Measurements from ENCODE around the gene TBC1D9B. TPM values are rescaled to one million over a fixed set of nuclear protein-coding genes. Genes with fewer than 3 reads are reported as not detected.
A peak's percentile ranks its signal among the peaks of the same experiment; 100 is the strongest.
"Not testable (repeated sequence)": the region's sequence is repeated elsewhere in the genome, so short reads cannot be mapped to it uniquely, and the experiment has no call there.

TBC1D9B gene
- total RNA-seq, 3 donors from 2014 or later: 82.7 to 91.8 (median 88.6) TPM

DNA sequence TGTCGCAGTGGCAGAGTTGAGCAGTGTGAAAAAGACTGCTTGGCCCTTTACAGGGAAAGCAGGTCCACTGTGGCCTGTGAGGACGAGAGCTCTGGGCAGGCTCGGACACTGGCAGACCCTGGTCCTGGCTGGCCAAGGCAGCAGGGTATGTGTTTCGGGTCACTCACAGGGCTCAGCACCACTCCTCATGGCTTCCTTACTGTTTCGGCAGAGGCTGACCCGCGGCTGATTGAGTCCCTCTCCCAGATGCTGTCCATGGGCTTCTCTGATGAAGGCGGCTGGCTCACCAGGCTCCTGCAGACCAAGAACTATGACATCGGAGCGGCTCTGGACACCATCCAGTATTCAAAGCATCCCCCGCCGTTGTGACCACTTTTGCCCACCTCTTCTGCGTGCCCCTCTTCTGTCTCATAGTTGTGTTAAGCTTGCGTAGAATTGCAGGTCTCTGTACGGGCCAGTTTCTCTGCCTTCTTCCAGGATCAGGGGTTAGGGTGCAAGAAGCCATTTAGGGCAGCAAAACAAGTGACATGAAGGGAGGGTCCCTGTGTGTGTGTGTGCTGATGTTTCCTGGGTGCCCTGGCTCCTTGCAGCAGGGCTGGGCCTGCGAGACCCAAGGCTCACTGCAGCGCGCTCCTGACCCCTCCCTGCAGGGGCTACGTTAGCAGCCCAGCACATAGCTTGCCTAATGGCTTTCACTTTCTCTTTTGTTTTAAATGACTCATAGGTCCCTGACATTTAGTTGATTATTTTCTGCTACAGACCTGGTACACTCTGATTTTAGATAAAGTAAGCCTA lies 71.3 kb downstream of the TBC1D9B start:
- Mint-ChIP-seq H3K4me1 (ENCODE audit: low read depth) (peaks cover 21% of the 10 kb centered on the region), H3K9me3 (no peaks in the 10 kb centered on the region), H3K4me3 (no peak overlapping the region), H3K27me3 (ENCODE audit: low read depth) (no peaks in the 10 kb centered on the region), H3K36me3 (ENCODE audit: insufficient read depth) (peaks cover 32% of the 10 kb centered on the region)
- DNase-seq (peak; percentile 48), ATAC-seq (peak; percentile 98 to 99)

DNA sequence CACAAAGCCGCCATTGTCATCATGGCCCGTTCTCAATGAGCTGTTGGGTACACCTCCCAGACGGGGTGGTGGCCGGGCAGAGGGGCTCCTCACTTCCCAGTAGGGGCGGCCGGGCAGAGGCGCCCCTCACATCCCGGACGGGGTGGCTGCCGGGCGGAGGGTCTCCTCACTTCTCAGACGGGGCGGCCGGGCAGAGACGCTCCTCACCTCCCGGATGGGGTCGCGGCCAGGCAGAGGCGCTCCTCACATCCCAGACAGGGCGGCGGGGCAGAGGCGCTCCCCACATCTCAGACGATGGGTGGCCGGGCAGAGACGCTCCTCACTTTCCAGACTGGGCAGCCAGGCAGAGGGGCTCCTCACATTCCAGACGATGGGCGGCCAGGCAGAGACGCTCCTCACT lies 72.8 kb downstream of the TBC1D9B start:
- DNase-seq; H3K9me3 Mint-ChIP-seq; H3K4me3 Mint-ChIP-seq; ATAC-seq; H3K27me3 Mint-ChIP-seq (ENCODE audit: low read depth): not testable (repeated sequence)
- Mint-ChIP-seq H3K4me1 (ENCODE audit: low read depth) (peaks cover 21% of the 10 kb centered on the region), H3K36me3 (ENCODE audit: insufficient read depth) (peaks cover 37% of the 10 kb centered on the region)

DNA sequence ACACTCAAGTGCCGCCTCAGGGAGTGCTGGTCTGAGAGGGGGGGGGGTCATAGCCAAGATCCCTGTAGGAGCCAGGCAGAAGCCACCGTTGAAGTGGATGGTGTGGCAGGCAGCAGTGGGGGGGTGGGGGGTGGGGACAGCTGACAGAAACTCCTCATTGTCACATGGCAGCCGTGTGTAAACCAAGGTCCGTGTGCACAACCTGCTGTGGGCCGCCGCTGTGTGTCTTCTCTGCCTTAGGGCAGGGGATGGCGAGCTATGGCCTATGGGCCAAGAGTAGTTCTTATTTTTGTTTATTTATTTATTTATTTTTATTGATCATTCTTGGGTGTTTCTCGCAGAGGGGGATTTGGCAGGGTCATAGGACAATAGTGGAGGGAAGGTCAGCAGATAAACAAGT lies 73.6 kb downstream of the TBC1D9B start:
- Mint-ChIP-seq H3K4me1 (ENCODE audit: low read depth) (peaks cover 21% of the 10 kb centered on the region), H3K36me3 (ENCODE audit: insufficient read depth) (peaks cover 44% of the 10 kb centered on the region), H3K9me3 (no peaks in the 10 kb centered on the region), H3K4me3 (no peak overlapping the region), H3K27me3 (ENCODE audit: low read depth) (no peaks in the 10 kb centered on the region)
- ATAC-seq: no peak
- DNase-seq: no peak

DNA sequence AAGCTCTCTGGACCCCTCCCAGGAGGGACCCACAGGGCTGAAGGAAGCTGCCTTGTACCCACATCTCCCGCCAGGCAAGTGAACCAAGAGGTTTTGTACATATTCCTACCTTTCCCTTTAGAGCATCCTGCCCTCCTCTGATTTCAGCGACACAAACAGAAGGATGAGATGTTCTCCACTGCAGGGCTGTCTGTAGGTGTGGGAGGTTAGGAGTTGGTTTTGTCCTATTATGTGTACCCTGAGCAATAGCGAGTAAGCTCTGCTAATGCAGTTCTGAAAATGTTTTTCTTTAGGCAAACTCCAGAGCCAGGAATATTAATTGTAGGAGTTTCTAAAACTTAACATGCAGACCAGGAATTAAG lies 74.0 kb downstream of the TBC1D9B start:
- peaks cover 22% of the 10 kb centered on the region for H3K4me1 Mint-ChIP-seq (ENCODE audit: low read depth)
- peaks cover 46% of the 10 kb centered on the region for H3K36me3 Mint-ChIP-seq (ENCODE audit: insufficient read depth)
- no peak for DNase-seq
- no peaks in the 10 kb centered on the region for H3K9me3 Mint-ChIP-seq
- no peaks in the 10 kb centered on the region for H3K27me3 Mint-ChIP-seq (ENCODE audit: low read depth)
- ATAC-seq: no peak
- H3K4me3 Mint-ChIP-seq: no peak overlapping the region

DNA sequence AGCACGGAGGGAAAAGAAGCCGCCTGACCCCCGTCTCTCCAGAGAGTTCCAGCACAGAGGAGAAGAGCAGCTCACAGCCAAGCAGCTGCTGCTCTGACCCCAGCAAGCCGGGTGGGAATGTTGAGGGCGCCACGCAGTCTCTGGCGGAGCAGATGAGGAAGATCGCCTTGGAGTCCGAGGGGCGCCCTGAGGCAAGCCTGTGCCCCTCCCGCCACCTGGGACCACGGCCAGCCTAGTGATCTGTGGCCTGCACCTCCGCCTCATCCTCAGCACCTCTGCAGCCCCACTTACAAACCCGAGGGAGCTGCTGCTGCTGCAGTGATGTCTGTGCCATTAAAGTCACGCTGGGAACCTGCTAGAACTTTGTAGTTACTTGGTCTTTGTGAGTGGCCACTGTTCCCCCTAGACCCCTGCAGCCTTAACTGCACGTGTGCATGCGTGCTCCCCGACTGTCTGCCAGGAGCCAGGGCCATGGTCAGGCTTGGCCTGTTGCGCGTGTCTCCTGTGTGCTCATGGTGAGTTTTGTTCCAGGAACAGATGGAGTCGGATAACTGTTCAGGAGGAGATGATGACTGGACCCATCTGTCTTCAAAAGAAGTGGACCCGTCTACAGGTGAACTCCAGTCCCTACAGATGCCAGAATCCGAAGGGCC lies 74.5 kb downstream of the TBC1D9B start:
- no peak for DNase-seq
- peaks cover 24% of the 10 kb centered on the region for H3K4me1 Mint-ChIP-seq (ENCODE audit: low read depth)
- no peak for ATAC-seq
- no peak overlapping the region for H3K4me3 Mint-ChIP-seq
- H3K27me3 Mint-ChIP-seq (ENCODE audit: low read depth): no peaks in the 10 kb centered on the region
- H3K9me3 Mint-ChIP-seq: no peaks in the 10 kb centered on the region
- H3K36me3 Mint-ChIP-seq (ENCODE audit: insufficient read depth): peaks cover 49% of the 10 kb centered on the region

DNA sequence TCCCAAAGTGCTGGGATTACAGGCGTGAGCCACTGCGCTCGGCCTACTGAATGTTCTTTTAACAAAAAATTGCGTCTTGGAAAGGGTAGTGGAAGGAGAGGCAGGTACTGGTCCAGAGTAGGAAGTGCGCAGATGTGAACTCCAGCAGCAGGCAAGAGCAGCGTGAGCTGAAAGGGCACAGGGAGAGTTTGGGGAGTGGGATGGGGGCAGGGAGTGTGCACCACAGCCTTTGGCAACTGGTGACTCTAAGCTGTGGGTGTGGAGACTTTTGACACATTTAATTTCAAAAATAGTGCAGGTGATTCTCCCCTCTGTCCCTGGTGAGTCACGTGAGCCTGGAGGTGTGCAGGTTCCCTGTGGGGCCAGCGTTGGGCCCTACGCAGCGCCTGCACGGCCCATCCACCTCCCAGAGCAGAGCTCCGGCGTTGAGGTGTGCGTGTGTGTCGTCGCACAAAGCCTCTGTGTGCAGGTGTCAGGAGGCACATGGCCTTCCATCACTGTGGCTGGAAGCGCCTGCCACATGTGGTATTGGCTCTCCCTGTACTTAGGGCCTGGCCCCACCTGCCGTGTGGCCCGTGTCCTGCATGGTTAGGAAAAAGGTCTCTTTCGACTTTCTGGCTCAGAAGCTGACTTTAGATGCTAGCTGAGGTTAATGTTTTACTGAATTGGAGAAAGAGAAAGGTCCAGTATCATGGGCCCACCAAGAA lies 75.5 kb downstream of the TBC1D9B start:
- H3K4me1 Mint-ChIP-seq (ENCODE audit: low read depth): peaks cover 28% of the 10 kb centered on the region
- no peaks in the 10 kb centered on the region for H3K27me3 Mint-ChIP-seq (ENCODE audit: low read depth)
- peaks cover 58% of the 10 kb centered on the region for H3K36me3 Mint-ChIP-seq (ENCODE audit: insufficient read depth)
- no peak overlapping the region for H3K4me3 Mint-ChIP-seq
- no peak for DNase-seq
- H3K9me3 Mint-ChIP-seq: no peaks in the 10 kb centered on the region
- no peak for ATAC-seq

DNA sequence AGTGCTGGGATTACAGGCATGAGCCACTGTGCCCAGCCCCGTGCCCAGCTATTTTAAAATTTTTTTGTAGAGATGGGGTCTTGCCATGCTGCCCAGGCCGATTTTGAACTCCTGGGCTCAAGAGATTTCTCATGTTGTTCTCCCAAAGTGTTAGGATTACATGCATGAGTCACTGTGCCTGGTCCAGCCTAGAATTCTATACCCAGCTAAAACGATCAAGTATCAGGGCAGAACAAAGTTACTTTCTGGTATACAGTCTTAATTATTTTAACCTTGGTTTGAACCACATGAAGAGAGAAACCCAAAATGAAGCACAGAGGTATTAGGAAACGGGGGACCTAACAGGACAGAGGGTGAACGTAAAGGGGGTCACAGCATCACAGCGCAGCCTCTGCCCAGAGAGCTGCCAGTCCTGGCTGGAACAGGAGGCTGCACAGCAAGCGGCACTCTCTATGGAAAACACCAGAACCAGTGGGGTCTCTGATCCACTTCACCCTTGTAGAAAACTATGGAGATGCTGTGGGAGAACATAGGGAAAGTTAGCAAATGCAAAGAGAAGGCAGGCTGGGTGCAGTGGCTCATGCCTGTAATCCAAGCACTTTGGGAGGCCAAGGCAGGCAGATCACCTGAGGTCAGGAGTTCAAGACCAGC lies 76.8 kb downstream of the TBC1D9B start:
- H3K4me3 Mint-ChIP-seq: no peak overlapping the region
- ATAC-seq: no peak

DNA sequence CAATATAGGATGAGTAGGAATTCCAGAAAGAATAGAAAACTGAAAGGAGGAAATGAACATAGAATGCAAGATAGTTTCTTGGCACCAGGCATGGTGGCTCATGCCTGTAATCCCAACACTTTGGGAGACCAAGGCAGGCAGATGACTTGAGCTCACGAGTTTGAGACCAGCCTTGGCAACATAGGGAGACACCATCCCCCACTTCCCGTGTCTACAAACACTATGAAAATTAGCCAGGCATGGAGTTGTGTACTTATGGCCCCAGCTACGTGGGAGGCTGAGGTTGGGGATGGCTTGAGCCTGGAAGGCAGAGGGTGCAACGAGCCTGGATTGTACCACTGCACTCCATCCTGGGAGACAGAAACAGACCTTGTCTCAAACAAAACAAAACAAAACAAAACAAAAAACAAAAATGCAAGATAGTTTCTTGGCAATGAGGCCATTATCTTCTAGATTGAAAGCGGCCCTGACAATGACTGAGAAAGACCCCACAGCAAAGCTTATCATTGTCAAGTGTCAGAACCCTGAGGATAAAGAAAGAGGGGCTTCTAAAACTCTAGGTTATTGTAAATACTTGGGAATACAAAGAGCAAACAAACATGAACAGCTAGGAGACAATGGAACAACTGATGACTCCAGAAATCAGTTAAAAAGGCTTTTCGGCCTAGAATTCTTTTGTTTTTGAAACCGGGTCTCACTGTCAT lies 77.8 kb downstream of the TBC1D9B start:
- H3K9me3 Mint-ChIP-seq: no peaks in the 10 kb centered on the region
- peaks cover 54% of the 10 kb centered on the region for H3K36me3 Mint-ChIP-seq (ENCODE audit: insufficient read depth)
- no peak for DNase-seq
- no peak for ATAC-seq
- H3K4me1 Mint-ChIP-seq (ENCODE audit: low read depth): peaks cover 13% of the 10 kb centered on the region
- H3K27me3 Mint-ChIP-seq (ENCODE audit: low read depth): no peaks in the 10 kb centered on the region
- no peak overlapping the region for H3K4me3 Mint-ChIP-seq

More for the DNA sequence above, 76.8 kb downstream of the TBC1D9B start:
- Mint-ChIP-seq H3K4me1 (ENCODE audit: low read depth) (peaks cover 19% of the 10 kb centered on the region), H3K9me3 (no peaks in the 10 kb centered on the region), H3K36me3 (ENCODE audit: insufficient read depth) (peaks cover 52% of the 10 kb centered on the region), H3K27me3 (ENCODE audit: low read depth) (no peaks in the 10 kb centered on the region)
- DNase-seq: no peak

DNA sequence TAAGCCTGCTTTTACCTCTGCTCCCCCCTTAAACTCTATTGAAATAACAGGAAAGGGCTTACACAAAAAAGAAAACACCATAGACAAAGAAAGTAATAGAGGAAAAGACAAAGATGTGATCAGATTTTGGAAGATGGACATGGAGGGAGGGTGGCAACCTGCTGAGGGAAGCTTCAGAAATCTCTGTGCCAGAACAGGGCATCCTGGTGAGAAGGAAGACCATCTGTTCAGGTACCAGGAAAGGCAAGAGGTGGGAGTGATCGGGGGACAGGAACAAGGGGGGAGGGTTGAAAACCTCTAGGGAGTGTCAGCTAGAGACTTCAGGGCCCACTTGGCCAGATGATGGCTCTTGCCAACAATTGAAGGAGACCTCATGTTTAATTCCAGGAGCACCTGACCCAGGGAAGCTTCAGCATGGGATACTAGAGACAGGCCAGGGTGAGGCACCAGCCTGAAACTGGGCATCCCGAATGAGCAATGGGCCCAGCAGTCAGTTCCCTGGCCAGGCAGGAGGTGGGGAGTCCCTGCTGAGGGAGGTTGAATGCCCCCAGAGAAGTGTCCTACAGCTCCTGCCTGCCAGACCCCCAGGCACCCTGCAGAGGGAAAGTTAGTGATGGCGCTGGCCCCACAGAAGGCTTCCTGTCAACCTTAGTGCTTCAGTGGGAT lies 78.8 kb downstream of the TBC1D9B start:
- H3K27me3 Mint-ChIP-seq (ENCODE audit: low read depth): no peaks in the 10 kb centered on the region
- DNase-seq (no peak), ATAC-seq (no peak)
- peaks cover 20% of the 10 kb centered on the region for H3K4me1 Mint-ChIP-seq (ENCODE audit: low read depth)
- H3K9me3 Mint-ChIP-seq: no peaks in the 10 kb centered on the region
- H3K36me3 Mint-ChIP-seq (ENCODE audit: insufficient read depth): peaks cover 61% of the 10 kb centered on the region
- no peak overlapping the region for H3K4me3 Mint-ChIP-seq

DNA sequence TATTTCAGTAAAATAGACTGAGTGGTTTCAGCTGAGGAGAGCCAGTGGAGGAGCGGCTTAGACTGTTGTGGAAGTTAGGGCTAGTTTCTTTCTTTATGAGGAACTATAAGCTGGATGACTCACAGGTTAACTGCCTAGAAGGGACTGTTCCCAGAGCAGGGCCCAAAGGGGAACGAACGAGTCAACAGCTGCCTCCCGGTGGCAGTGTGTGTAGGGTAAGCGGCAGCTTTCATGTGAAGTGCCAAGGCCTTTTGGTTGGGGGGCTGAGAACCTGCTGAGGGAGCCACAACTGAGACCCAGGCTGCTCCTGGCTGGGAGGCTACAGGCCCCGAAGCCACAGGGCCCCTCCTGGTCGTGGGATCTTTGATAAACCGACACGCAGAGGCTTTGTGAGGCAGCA lies 80.0 kb downstream of the TBC1D9B start:
- peaks cover 28% of the 10 kb centered on the region for H3K4me1 Mint-ChIP-seq (ENCODE audit: low read depth)
- peak; percentile 44 for DNase-seq
- H3K4me3 Mint-ChIP-seq: no peak overlapping the region
- H3K27me3 Mint-ChIP-seq (ENCODE audit: low read depth): no peaks in the 10 kb centered on the region
- peaks cover 50% of the 10 kb centered on the region for H3K36me3 Mint-ChIP-seq (ENCODE audit: insufficient read depth)
- H3K9me3 Mint-ChIP-seq: no peaks in the 10 kb centered on the region
- peak; percentile 98 for ATAC-seq

DNA sequence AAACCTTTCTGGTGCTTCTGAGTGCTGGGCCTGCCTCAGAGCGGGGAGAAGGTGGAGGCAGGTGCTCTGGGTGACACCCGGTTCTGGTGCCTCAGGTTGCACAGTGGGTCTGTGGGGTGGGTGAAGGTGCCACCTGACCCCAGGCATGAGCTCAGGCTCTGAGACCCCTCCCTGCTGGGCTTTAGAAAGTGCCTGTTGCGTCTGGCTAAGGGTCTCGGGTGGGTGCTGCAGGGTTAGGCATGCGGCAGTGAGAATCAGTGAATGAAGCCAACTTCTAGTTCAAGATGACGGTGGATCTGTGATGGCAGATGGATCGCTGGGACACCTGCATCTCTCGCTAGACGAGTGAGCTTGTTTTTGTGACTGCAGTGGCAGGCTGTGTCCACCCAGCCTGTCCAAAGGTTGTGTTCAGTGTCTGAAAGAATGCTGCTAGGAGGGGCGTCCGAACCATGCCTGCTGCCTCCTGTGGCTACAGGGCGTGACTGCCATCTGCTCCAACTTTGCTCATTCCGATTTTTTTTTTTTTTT lies 82.0 kb downstream of the TBC1D9B start:
- Mint-ChIP-seq H3K4me3 (no peak overlapping the region), H3K36me3 (ENCODE audit: insufficient read depth) (peaks cover 46% of the 10 kb centered on the region), H3K9me3 (no peaks in the 10 kb centered on the region), H3K4me1 (ENCODE audit: low read depth) (peaks cover 39% of the 10 kb centered on the region), H3K27me3 (ENCODE audit: low read depth) (no peaks in the 10 kb centered on the region)
- ATAC-seq (no peak), DNase-seq (no peak)

DNA sequence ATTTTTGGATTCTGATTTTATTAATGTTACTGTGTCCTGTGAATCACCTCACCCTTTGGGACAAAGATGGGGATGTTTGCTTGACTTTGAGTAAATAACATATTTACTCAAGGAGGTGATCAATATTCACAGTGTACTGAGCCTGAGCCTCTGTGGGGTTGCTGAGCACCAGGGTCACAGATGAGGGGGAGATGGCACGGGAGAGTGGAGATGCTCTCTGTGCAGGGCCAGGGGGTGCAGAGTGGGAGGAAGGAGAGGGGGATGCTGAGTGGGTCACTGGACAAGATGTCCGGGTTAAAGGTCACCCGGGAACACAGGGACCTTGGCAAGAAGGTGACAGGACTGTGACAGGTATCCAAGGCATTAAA lies 83.0 kb downstream of the TBC1D9B start:
- no peaks in the 10 kb centered on the region for H3K9me3 Mint-ChIP-seq
- H3K4me3 Mint-ChIP-seq: no peak overlapping the region
- H3K36me3 Mint-ChIP-seq (ENCODE audit: insufficient read depth): peaks cover 42% of the 10 kb centered on the region
- H3K4me1 Mint-ChIP-seq (ENCODE audit: low read depth): peaks cover 45% of the 10 kb centered on the region
- H3K27me3 Mint-ChIP-seq (ENCODE audit: low read depth): no peaks in the 10 kb centered on the region
- DNase-seq: no peak
- ATAC-seq: no peak

DNA sequence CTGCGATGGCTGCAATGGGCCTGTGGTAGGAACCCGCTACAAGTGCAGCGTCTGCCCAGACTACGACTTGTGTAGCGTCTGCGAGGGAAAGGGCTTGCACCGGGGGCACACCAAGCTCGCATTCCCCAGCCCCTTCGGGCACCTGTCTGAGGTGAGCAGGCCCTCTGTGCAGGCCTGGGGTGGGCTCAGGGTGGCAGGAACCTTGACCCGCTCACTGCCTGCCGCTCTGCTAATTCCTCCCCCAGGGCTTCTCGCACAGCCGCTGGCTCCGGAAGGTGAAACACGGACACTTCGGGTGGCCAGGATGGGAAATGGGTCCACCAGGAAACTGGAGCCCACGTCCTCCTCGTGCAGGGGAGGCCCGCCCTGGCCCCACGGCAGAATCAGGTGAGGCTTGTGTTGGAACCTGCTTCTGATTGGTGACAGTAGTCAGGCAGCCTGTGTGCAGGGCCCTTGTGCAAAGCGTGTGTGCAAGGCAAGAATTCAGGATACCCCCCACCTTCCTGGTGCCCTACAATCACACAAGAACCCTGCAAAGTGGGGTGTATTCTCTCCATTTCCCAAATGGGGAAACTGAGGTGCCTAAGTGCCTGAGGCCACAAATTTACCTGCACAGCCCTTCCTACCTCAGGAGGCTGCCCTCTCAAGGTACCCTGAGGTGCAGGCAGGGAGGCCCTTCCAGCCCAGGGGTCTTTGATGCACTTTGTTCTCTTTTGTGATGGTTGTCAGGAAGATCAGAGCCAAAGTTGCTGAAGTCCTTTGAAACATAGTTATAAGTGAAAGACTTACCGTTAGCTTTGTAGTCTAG lies 83.6 kb downstream of the TBC1D9B start:
- no peak overlapping the region for H3K4me3 Mint-ChIP-seq
- no peaks in the 10 kb centered on the region for H3K27me3 Mint-ChIP-seq (ENCODE audit: low read depth)
- peaks cover 37% of the 10 kb centered on the region for H3K36me3 Mint-ChIP-seq (ENCODE audit: insufficient read depth)
- DNase-seq: no peak
- peaks cover 50% of the 10 kb centered on the region for H3K4me1 Mint-ChIP-seq (ENCODE audit: low read depth)
- no peaks in the 10 kb centered on the region for H3K9me3 Mint-ChIP-seq
- no peak for ATAC-seq

All from activated T-cell treated with anti-CD3 and anti-CD28 coated beads, Interleukin-2, amount 50 U/mL, for 4 hours (primary cell).